ENCODE measurements around the gene SAT1.

Gene SAT1

GRCh38 chrX:23810279-23810678, 27.3 kb downstream of the SAT1 start:
- 0 out of 2 replicates have a peak, but pooled peaks cover 2% of the 10 kb centered on the region for H3K4me1 ChIP-seq (ENCODE audit: insufficient read depth, low read length)
- no peak overlapping the region for H3K9ac ChIP-seq (ENCODE audit: low read depth, low read length)
- no peaks in the 10 kb centered on the region for H3K36me3 ChIP-seq (ENCODE audit: insufficient read depth, low read length)
- no peaks in the 10 kb centered on the region for H3K9me3 ChIP-seq (ENCODE audit: control insufficient read depth, insufficient read depth, low read length)

- Histone ChIP-seq H3K36me3 (ENCODE audit: insufficient read depth, low read length) (no peaks in the 10 kb centered on the region), H3K4me1 (ENCODE audit: insufficient read depth, low read length) (0 out of 2 replicates have a peak, but pooled peaks cover 2% of the 10 kb centered on the region), H3K9ac (ENCODE audit: low read depth, low read length) (no peak overlapping the region), H3K9me3 (ENCODE audit: control insufficient read depth, insufficient read depth, low read length) (no peaks in the 10 kb centered on the region)
Observed at GRCh38 chrX:23811108-23811651, 28.2 kb downstream of the SAT1 start.

GRCh38 chrX:23811656-23812055, 28.7 kb downstream of the SAT1 start:
- Histone ChIP-seq H3K4me1 (ENCODE audit: insufficient read depth, low read length) (0 out of 2 replicates have a peak, but pooled peaks cover 2% of the 10 kb centered on the region), H3K9ac (ENCODE audit: low read depth, low read length) (no peak overlapping the region), H3K36me3 (ENCODE audit: insufficient read depth, low read length) (no peaks in the 10 kb centered on the region), H3K9me3 (ENCODE audit: control insufficient read depth, insufficient read depth, low read length) (no peaks in the 10 kb centered on the region)

GRCh38 chrX:23813808-23814207, 30.8 kb downstream of the SAT1 start:
- no peaks in the 10 kb centered on the region for H3K9me3 ChIP-seq (ENCODE audit: control insufficient read depth, insufficient read depth, low read length)
- no peak overlapping the region for H3K9ac ChIP-seq (ENCODE audit: low read depth, low read length)
- H3K36me3 ChIP-seq (ENCODE audit: insufficient read depth, low read length): no peaks in the 10 kb centered on the region
- no peaks in the 10 kb centered on the region for H3K4me1 ChIP-seq (ENCODE audit: insufficient read depth, low read length)

- Histone ChIP-seq H3K9ac (ENCODE audit: low read depth, low read length) (no peak overlapping the region), H3K4me1 (ENCODE audit: insufficient read depth, low read length) (no peaks in the 10 kb centered on the region), H3K36me3 (ENCODE audit: insufficient read depth, low read length) (no peaks in the 10 kb centered on the region), H3K9me3 (ENCODE audit: control insufficient read depth, insufficient read depth, low read length) (no peaks in the 10 kb centered on the region)
Observed at GRCh38 chrX:23815376-23815775, 32.4 kb downstream of the SAT1 start.

GRCh38 chrX:23816179-23816578, 33.2 kb downstream of the SAT1 start:
- no peak overlapping the region for H3K9ac ChIP-seq (ENCODE audit: low read depth, low read length)
- no peaks in the 10 kb centered on the region for H3K4me1 ChIP-seq (ENCODE audit: insufficient read depth, low read length)
- H3K36me3 ChIP-seq (ENCODE audit: insufficient read depth, low read length): no peaks in the 10 kb centered on the region
- no peaks in the 10 kb centered on the region for H3K9me3 ChIP-seq (ENCODE audit: control insufficient read depth, insufficient read depth, low read length)

- no peaks in the 10 kb centered on the region for H3K4me1 ChIP-seq (ENCODE audit: insufficient read depth, low read length)
- no peaks in the 10 kb centered on the region for H3K9me3 ChIP-seq (ENCODE audit: control insufficient read depth, insufficient read depth, low read length)
- no peaks in the 10 kb centered on the region for H3K36me3 ChIP-seq (ENCODE audit: insufficient read depth, low read length)
- H3K9ac ChIP-seq (ENCODE audit: low read depth, low read length): no peak overlapping the region
Observed at GRCh38 chrX:23817979-23818336, 35.0 kb downstream of the SAT1 start.

GRCh38 chrX:23819385-23820234, 36.6 kb downstream of the SAT1 start:
- H3K9me3 ChIP-seq (ENCODE audit: control insufficient read depth, insufficient read depth, low read length): no peaks in the 10 kb centered on the region
- H3K4me1 ChIP-seq (ENCODE audit: insufficient read depth, low read length): no peaks in the 10 kb centered on the region
- no peaks in the 10 kb centered on the region for H3K36me3 ChIP-seq (ENCODE audit: insufficient read depth, low read length)

GRCh38 chrX:23820235-23820782, 37.3 kb downstream of the SAT1 start:
- Histone ChIP-seq H3K9ac (ENCODE audit: low read depth, low read length) (no peak overlapping the region), H3K4me1 (ENCODE audit: insufficient read depth, low read length) (no peaks in the 10 kb centered on the region), H3K9me3 (ENCODE audit: control insufficient read depth, insufficient read depth, low read length) (no peaks in the 10 kb centered on the region), H3K36me3 (ENCODE audit: insufficient read depth, low read length) (no peaks in the 10 kb centered on the region)

More at GRCh38 chrX:23819385-23820234, 36.6 kb downstream of the SAT1 start:
- no peak overlapping the region for H3K9ac ChIP-seq (ENCODE audit: low read depth, low read length)

- Histone ChIP-seq H3K4me1 (ENCODE audit: insufficient read depth, low read length) (no peaks in the 10 kb centered on the region), H3K9ac (ENCODE audit: low read depth, low read length) (no peak overlapping the region), H3K36me3 (ENCODE audit: insufficient read depth, low read length) (no peaks in the 10 kb centered on the region), H3K9me3 (ENCODE audit: control insufficient read depth, insufficient read depth, low read length) (no peaks in the 10 kb centered on the region)
Observed at GRCh38 chrX:23821847-23822246, 38.9 kb downstream of the SAT1 start.

GRCh38 chrX:23822397-23822796, 39.4 kb downstream of the SAT1 start:
- no peaks in the 10 kb centered on the region for H3K9me3 ChIP-seq (ENCODE audit: control insufficient read depth, insufficient read depth, low read length)
- H3K9ac ChIP-seq (ENCODE audit: low read depth, low read length): no peak overlapping the region
- no peaks in the 10 kb centered on the region for H3K4me1 ChIP-seq (ENCODE audit: insufficient read depth, low read length)
- H3K36me3 ChIP-seq (ENCODE audit: insufficient read depth, low read length): no peaks in the 10 kb centered on the region

GRCh38 chrX:23822841-23823240, 39.9 kb downstream of the SAT1 start:
- Histone ChIP-seq H3K9me3 (ENCODE audit: control insufficient read depth, insufficient read depth, low read length) (no peaks in the 10 kb centered on the region), H3K9ac (ENCODE audit: low read depth, low read length) (no peak overlapping the region), H3K4me1 (ENCODE audit: insufficient read depth, low read length) (no peaks in the 10 kb centered on the region), H3K36me3 (ENCODE audit: insufficient read depth, low read length) (no peaks in the 10 kb centered on the region)

GRCh38 chrX:23825675-23826074, 42.7 kb downstream of the SAT1 start:
- H3K9ac ChIP-seq (ENCODE audit: low read depth, low read length): no peak overlapping the region
- H3K9me3 ChIP-seq (ENCODE audit: control insufficient read depth, insufficient read depth, low read length): no peaks in the 10 kb centered on the region
- no peaks in the 10 kb centered on the region for H3K36me3 ChIP-seq (ENCODE audit: insufficient read depth, low read length)
- no peaks in the 10 kb centered on the region for H3K4me1 ChIP-seq (ENCODE audit: insufficient read depth, low read length)

- H3K9me3 ChIP-seq (ENCODE audit: control insufficient read depth, insufficient read depth, low read length): no peaks in the 10 kb centered on the region
- H3K9ac ChIP-seq (ENCODE audit: low read depth, low read length): no peak overlapping the region
- H3K4me1 ChIP-seq (ENCODE audit: insufficient read depth, low read length): no peaks in the 10 kb centered on the region
- no peaks in the 10 kb centered on the region for H3K36me3 ChIP-seq (ENCODE audit: insufficient read depth, low read length)
Observed at GRCh38 chrX:23826216-23826615, 43.2 kb downstream of the SAT1 start.

- Histone ChIP-seq H3K4me1 (ENCODE audit: insufficient read depth, low read length) (no peaks in the 10 kb centered on the region), H3K9ac (ENCODE audit: low read depth, low read length) (no peak overlapping the region), H3K9me3 (ENCODE audit: control insufficient read depth, insufficient read depth, low read length) (no peaks in the 10 kb centered on the region), H3K36me3 (ENCODE audit: insufficient read depth, low read length) (no peaks in the 10 kb centered on the region)
Observed at GRCh38 chrX:23826653-23827052, 43.7 kb downstream of the SAT1 start.

Measured in ES-I3 (cell line).